WTC11 (cell line): ENCODE data around the gene CFAP299. TPM values are rescaled to one million over a fixed set of nuclear protein-coding genes. Genes with fewer than 3 reads are reported as not detected.

Experiments used
- ATAC-seq: fragments of 200-7000 bp; cut with Tn5 transposase; 2 replicates; pipeline ENCODE4 v1.10.0; 2021; ENCODE audit warnings: mild to moderate bottlenecking, moderate library complexity
- CTCF ChIA-PET: fragments of 300-600 bp; sonication (Branson Sonifier 250); formaldehyde crosslinking; loops from one replicate; lab custom pipeline; 2021; ENCODE audit warnings: antibody characterized with exemption; lab: Charles Lee
- POLR2A ChIA-PET: fragments of 350-600 bp; sonication (Branson Sonifier 250); formaldehyde crosslinking; loops from one replicate; lab custom pipeline; 2021; ENCODE audit warnings: antibody characterized with exemption; lab: Charles Lee
- DNase-seq: peaks from one replicate; pipeline ENCODE4 v3.0.0; 2021; ENCODE audit warnings: low spot score
- H3K27ac Mint-ChIP-seq: 2 replicates; pipeline ENCODE4 v1.8.0; 2021; ENCODE audit warnings: mixed read lengths
- H3K27me3 Mint-ChIP-seq: 2 replicates; pipeline ENCODE4 v1.8.0; 2021; ENCODE audit warnings: low read depth, mild to moderate bottlenecking, moderate library complexity, mixed read lengths
- H3K36me3 Mint-ChIP-seq: 2 replicates; pipeline ENCODE4 v1.8.0; 2021; ENCODE audit warnings: mixed read lengths
- H3K4me1 Mint-ChIP-seq: 2 replicates; pipeline ENCODE4 v1.8.0; 2022; ENCODE audit warnings: mixed read lengths
- H3K4me3 Mint-ChIP-seq: 2 replicates; pipeline ENCODE4 v1.8.0; 2021; ENCODE audit warnings: mild to moderate bottlenecking, moderate library complexity, mixed read lengths
- H3K9me3 Mint-ChIP-seq: 2 replicates; pipeline ENCODE4 v1.8.0; 2021; ENCODE audit warnings: mixed read lengths
- E2F1 ChIP-seq: sonication (generic); formaldehyde crosslinking; IDR thresholded peaks from 2 replicates; pipeline ENCODE4 v1.8.0; 2022; ENCODE audit warnings: mild to moderate bottlenecking, missing genetic modification reagents
- EMX1 ChIP-seq: fragments of 250-450 bp; sonication (Bioruptor Pico); IDR thresholded peaks from 2 replicates; pipeline ENCODE4 v1.8.0; 2021; ENCODE audit warnings: mild to moderate bottlenecking
- ESRRA ChIP-seq: sonication (generic); formaldehyde crosslinking; IDR thresholded peaks from 2 replicates; pipeline ENCODE4 v1.8.1; 2022; ENCODE audit warnings: mild to moderate bottlenecking, missing genetic modification reagents, borderline replicate concordance
- ETV6 ChIP-seq: sonication (generic); formaldehyde crosslinking; IDR thresholded peaks from 2 replicates; pipeline ENCODE4 v1.8.1; 2022; ENCODE audit warnings: mild to moderate bottlenecking, missing genetic modification reagents
- FOXP1 ChIP-seq: sonication (generic); formaldehyde crosslinking; IDR thresholded peaks from 2 replicates; pipeline ENCODE4 v1.8.0; 2022; ENCODE audit warnings: missing genetic modification reagents, mild to moderate bottlenecking, moderate library complexity, borderline replicate concordance
- FOXP4 ChIP-seq: sonication (generic); formaldehyde crosslinking; IDR thresholded peaks from 2 replicates; pipeline ENCODE4 v1.8.0; 2022; ENCODE audit warnings: mild to moderate bottlenecking, missing genetic modification reagents
- IRF2 ChIP-seq: sonication (generic); formaldehyde crosslinking; IDR thresholded peaks from 2 replicates; pipeline ENCODE4 v1.8.0; 2022; ENCODE audit warnings: low read depth, missing genetic modification reagents, borderline replicate concordance
- JUN ChIP-seq: sonication (generic); formaldehyde crosslinking; IDR thresholded peaks from 2 replicates; pipeline ENCODE4 v1.8.0; 2023; ENCODE audit warnings: mild to moderate bottlenecking, missing genetic modification reagents
- KAT7 ChIP-seq: sonication (generic); formaldehyde crosslinking; IDR thresholded peaks from 2 replicates; pipeline ENCODE4 v1.8.1; 2023; ENCODE audit warnings: missing genetic modification reagents, mild to moderate bottlenecking, borderline replicate concordance
- NR1H2 ChIP-seq: sonication (generic); formaldehyde crosslinking; IDR thresholded peaks from 2 replicates; pipeline ENCODE4 v1.9.0; 2021; ENCODE audit warnings: mild to moderate bottlenecking, moderate library complexity, missing genetic modification reagents
- NR2C2 ChIP-seq: sonication (generic); formaldehyde crosslinking; IDR thresholded peaks from 2 replicates; pipeline ENCODE4 v1.8.0; 2022; ENCODE audit warnings: mild to moderate bottlenecking, missing genetic modification reagents
- TEAD1 ChIP-seq: sonication (generic); formaldehyde crosslinking; IDR thresholded peaks from 2 replicates; pipeline ENCODE4 v1.8.0; 2022; ENCODE audit warnings: mild to moderate bottlenecking, missing genetic modification reagents
- ZNF232 ChIP-seq: sonication (generic); formaldehyde crosslinking; IDR thresholded peaks from 2 replicates; pipeline ENCODE4 v1.8.0; 2022; ENCODE audit warnings: mild to moderate bottlenecking, missing genetic modification reagents
- total RNA-seq: library from RNA; stranded (reverse); gene quantifications from 3 replicates; pipeline ENCODE4 v1.2.3, GENCODE V29; 2021
- TF ChIP-seq, protein P1 (sequence below): fragments of 250-450 bp; sonication (Bioruptor Pico); conservative IDR thresholded peaks from 2 replicates; pipeline ENCODE4 v1.9.0; 2021; ENCODE audit warnings: mild to moderate bottlenecking
- TF ChIP-seq, protein P2 (sequence below): sonication (generic); formaldehyde crosslinking; IDR thresholded peaks from 2 replicates; pipeline ENCODE4 v1.8.0; 2022; ENCODE audit warnings: mild to moderate bottlenecking, missing genetic modification reagents
- TF ChIP-seq, protein P3 (sequence below): sonication (generic); formaldehyde crosslinking; conservative IDR thresholded peaks from 2 replicates; pipeline ENCODE4 v1.8.1; 2023; ENCODE audit warnings: mild to moderate bottlenecking, low read depth, missing genetic modification reagents, moderate library complexity
- TF ChIP-seq, protein P4 (sequence below): sonication (generic); formaldehyde crosslinking; IDR thresholded peaks from 2 replicates; pipeline ENCODE4 v1.8.1; 2023; ENCODE audit warnings: mild to moderate bottlenecking, missing genetic modification reagents, moderate library complexity
- TF ChIP-seq, protein P5 (sequence below): fragments of 250-450 bp; sonication (Bioruptor Pico); IDR thresholded peaks from 2 replicates; pipeline ENCODE4 v1.9.0; 2021; ENCODE audit warnings: mild to moderate bottlenecking

The CFAP299 gene
- total RNA-seq, 1 experiment from 2014 or later: not detected

GRCh38 chr4:80382090-80382832 is 46.7 kb downstream of the CFAP299 start:
- CTCF ChIA-PET: no interaction called here
- Mint-ChIP-seq H3K27ac (no peak overlapping the region), H3K27me3 (no peaks in the 10 kb centered on the region), H3K9me3 (peaks cover 21% of the 10 kb centered on the region), H3K4me3 (no peak overlapping the region), H3K4me1 (no peaks in the 10 kb centered on the region), H3K36me3 (peaks cover 6% of the 10 kb centered on the region)
- TF ChIP-seq KAT7 (no peak), E2F1 (CRISPR knock-in tag) (no peak), ZNF232 (CRISPR knock-in tag) (no peak)
- no peak for ATAC-seq
- DNase-seq: no peak
- POLR2A ChIA-PET: no interaction called here

GRCh38 chr4:80385397-80386280 is 50.1 kb downstream of the CFAP299 start:
- peaks cover 26% of the 10 kb centered on the region for H3K9me3 Mint-ChIP-seq
- no peaks in the 10 kb centered on the region for H3K4me1 Mint-ChIP-seq
- DNase-seq (no peak), ATAC-seq (no peak)
- no peak overlapping the region for H3K27ac Mint-ChIP-seq
- POLR2A ChIA-PET: no interaction called here
- H3K36me3 Mint-ChIP-seq: peaks cover 6% of the 10 kb centered on the region
- CTCF ChIA-PET: no interaction called here
- no peak for TF ChIP-seq EMX1 (CRISPR knock-in tag)
- TF ChIP-seq, protein P1, sequence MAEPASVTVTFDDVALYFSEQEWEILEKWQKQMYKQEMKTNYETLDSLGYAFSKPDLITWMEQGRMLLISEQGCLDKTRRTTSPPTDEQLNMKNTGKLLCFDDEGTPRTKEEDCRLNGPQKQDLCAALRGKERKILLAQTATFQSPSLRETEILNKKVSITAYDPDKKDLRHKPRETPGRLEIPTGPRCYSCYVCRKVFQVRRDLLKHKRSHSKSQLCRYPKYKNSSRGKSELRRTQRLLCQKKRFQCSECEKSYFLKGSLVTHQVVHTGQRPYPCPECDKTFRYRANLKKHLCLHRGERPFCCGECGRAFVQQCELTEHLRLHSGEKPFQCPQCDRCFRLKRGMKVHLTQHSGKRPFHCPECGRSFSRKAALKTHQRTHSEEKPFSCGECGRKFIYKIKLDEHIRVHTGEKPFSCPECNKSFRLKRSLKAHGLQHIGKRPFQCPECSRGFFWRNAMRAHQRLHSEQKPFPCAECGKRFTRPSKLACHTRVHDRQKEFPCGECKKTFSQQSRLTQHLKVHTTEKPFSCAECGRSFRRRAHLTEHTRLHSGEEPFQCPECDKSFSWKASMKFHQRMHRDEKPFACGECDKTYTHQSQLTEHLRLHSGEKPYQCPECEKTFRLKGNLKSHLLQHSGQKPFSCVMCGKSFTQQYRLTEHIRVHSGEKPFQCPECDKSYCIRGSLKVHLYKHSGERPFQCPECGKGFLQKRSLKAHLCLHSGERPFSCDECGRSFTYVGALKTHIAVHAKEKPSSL (CRISPR knock-in tag): no peak
- TF ChIP-seq, protein P2, sequence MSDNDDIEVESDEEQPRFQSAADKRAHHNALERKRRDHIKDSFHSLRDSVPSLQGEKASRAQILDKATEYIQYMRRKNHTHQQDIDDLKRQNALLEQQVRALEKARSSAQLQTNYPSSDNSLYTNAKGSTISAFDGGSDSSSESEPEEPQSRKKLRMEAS (CRISPR knock-in tag): no peak
- TF ChIP-seq ESRRA (CRISPR knock-in tag): no peak
- TF ChIP-seq NR2C2 (CRISPR knock-in tag): no peak
- TF ChIP-seq ETV6: no peak
- TF ChIP-seq FOXP1 (CRISPR knock-in tag): no peak
- TF ChIP-seq TEAD1 (CRISPR knock-in tag): no peak
- TF ChIP-seq, protein P3, sequence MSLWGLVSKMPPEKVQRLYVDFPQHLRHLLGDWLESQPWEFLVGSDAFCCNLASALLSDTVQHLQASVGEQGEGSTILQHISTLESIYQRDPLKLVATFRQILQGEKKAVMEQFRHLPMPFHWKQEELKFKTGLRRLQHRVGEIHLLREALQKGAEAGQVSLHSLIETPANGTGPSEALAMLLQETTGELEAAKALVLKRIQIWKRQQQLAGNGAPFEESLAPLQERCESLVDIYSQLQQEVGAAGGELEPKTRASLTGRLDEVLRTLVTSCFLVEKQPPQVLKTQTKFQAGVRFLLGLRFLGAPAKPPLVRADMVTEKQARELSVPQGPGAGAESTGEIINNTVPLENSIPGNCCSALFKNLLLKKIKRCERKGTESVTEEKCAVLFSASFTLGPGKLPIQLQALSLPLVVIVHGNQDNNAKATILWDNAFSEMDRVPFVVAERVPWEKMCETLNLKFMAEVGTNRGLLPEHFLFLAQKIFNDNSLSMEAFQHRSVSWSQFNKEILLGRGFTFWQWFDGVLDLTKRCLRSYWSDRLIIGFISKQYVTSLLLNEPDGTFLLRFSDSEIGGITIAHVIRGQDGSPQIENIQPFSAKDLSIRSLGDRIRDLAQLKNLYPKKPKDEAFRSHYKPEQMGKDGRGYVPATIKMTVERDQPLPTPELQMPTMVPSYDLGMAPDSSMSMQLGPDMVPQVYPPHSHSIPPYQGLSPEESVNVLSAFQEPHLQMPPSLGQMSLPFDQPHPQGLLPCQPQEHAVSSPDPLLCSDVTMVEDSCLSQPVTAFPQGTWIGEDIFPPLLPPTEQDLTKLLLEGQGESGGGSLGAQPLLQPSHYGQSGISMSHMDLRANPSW (CRISPR knock-in tag): no peak
- TF ChIP-seq, all 79 proteins: peak for 0
- Mint-ChIP-seq H3K27me3 (no peaks in the 10 kb centered on the region), H3K4me3 (no peak overlapping the region)

- peaks cover 26% of the 10 kb centered on the region for H3K9me3 Mint-ChIP-seq
- no peak overlapping the region for H3K27ac Mint-ChIP-seq
- peaks cover 6% of the 10 kb centered on the region for H3K36me3 Mint-ChIP-seq
- H3K4me3 Mint-ChIP-seq: no peak overlapping the region
- H3K4me1 Mint-ChIP-seq: no peaks in the 10 kb centered on the region
- CTCF ChIA-PET: no interaction called here
- ATAC-seq (no peak), DNase-seq (no peak)
- POLR2A ChIA-PET: no interaction called here
- no peaks in the 10 kb centered on the region for H3K27me3 Mint-ChIP-seq
- TF ChIP-seq JUN (CRISPR knock-in tag) (no peak), IRF2 (CRISPR knock-in tag) (no peak), NR1H2 (no peak), FOXP4 (CRISPR knock-in tag) (no peak)
- TF ChIP-seq, protein P4, sequence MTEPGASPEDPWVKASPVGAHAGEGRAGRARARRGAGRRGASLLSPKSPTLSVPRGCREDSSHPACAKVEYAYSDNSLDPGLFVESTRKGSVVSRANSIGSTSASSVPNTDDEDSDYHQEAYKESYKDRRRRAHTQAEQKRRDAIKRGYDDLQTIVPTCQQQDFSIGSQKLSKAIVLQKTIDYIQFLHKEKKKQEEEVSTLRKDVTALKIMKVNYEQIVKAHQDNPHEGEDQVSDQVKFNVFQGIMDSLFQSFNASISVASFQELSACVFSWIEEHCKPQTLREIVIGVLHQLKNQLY (CRISPR knock-in tag): no peak
- TF ChIP-seq, protein P5, sequence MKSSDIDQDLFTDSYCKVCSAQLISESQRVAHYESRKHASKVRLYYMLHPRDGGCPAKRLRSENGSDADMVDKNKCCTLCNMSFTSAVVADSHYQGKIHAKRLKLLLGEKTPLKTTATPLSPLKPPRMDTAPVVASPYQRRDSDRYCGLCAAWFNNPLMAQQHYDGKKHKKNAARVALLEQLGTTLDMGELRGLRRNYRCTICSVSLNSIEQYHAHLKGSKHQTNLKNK (CRISPR knock-in tag): no peak
Measured at GRCh38 chr4:80386281-80386886, 50.9 kb downstream of the CFAP299 start.
